IMR-90 (cell line): ENCODE results near the gene NR5A1.

Experiments used
- CTCF ChIP-seq: conservative IDR thresholded peaks from 2 replicates; pipeline ENCODE4 v1.5.1; 2012; ENCODE audit warnings: mild to moderate bottlenecking, low read depth, low read length, improper control_type of control experiment
- MAZ ChIP-seq: IDR thresholded peaks from 2 replicates; pipeline ENCODE4 v1.6.1; 2012; ENCODE audit warnings: low read depth, mild to moderate bottlenecking, low read length, improper control_type of control experiment, moderate library complexity, borderline replicate concordance
- MXI1 ChIP-seq: IDR thresholded peaks from 2 replicates; pipeline ENCODE4 v1.6.1; 2012; ENCODE audit warnings: low read depth, mild to moderate bottlenecking, low read length, moderate library complexity, borderline replicate concordance
- NFE2L2 ChIP-seq: fragments of 150-350 bp; IDR thresholded peaks from 2 replicates; pipeline ENCODE4 v1.6.1; 2016; ENCODE audit warnings: low read depth, mild to moderate bottlenecking, low read length
- POLR2A ChIP-seq: IDR thresholded peaks from 2 replicates; pipeline ENCODE4 v1.6.1; 2012; ENCODE audit warnings: mild to moderate bottlenecking, low read depth, low read length
- RFX5 ChIP-seq: IDR thresholded peaks from 2 replicates; pipeline ENCODE4 v1.8.0; 2012; ENCODE audit warnings: low read depth, mild to moderate bottlenecking, low read length, moderate library complexity

DNA sequence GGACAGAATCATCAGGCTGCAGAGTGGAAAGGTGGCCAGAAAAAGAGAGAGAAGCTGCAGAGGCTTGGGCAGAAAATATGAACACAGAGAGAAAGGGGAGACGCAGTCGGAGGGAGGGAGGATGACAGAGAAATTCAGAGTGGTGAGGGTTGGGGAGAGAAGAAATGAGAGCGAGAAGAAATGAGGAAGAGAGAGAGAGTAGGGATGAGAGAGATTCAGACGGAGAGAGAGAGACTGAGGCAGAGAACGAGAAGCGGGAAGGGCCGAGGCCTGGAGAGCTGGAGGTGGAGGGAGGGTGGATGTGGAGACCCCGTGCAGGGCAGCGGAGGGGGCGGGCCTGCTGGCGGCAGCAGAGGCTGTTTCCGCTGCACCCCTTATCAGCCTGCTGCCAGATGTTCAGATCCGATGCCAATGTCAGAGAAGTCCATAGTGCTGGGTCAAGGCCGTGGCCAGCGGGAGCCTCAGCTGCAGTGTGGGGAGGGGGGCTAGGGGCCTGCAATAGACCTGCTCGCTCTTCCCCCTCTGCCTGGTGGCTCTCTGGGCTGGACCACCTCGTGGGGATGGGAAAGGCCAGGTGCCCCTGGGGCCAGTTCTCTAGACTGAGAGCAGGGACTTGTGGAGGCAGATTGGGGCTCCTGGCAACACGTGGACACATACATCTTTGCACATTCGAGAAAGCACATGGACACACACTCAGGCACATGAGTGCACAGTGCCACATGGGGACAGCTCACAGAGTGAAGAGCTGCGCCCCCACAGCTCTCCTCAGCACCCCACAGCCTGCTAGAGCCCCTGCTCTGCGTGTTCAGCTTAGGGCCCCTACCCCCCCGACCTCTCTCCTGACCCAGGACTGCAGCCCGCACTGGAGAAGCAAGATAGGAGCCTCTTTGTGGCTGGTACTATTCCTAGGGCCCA is 4.9 kb upstream of the NR5A1 start:
- no peak for TF ChIP-seq CTCF
- no peak for TF ChIP-seq MXI1
- no peak for TF ChIP-seq POLR2A
- no peak for TF ChIP-seq RFX5
- no peak for TF ChIP-seq NFE2L2
- no peak for TF ChIP-seq MAZ
